HepG2 (cell line): ENCODE data around the gene CEP131. TPM values are rescaled to one million over a fixed set of nuclear protein-coding genes. Genes with fewer than 3 reads are reported as not detected.
A peak's percentile ranks its signal among the peaks of the same experiment; 100 is the strongest.

ENCODE experiments used
- CEBPG ChIP-seq: IDR thresholded peaks from 2 replicates; pipeline ENCODE4 v1.6.1; 2016
- FIP1L1 ChIP-seq: fragments of 200-400 bp; formaldehyde crosslinking; IDR thresholded peaks from 2 replicates; pipeline ENCODE4 v1.6.1; 2018; ENCODE audit warnings: low read depth, mild to moderate bottlenecking, low read length, moderate library complexity, borderline replicate concordance; ENCODE audit not compliant: insufficient read depth
- FOXJ3 ChIP-seq: sonication (generic); formaldehyde crosslinking; IDR thresholded peaks from 2 replicates; pipeline ENCODE4 v1.4.0; 2020; ENCODE audit warnings: missing genetic modification reagents, mild to moderate bottlenecking, borderline replicate concordance
- HOXA5 ChIP-seq: sonication (generic); formaldehyde crosslinking; IDR thresholded peaks from 2 replicates; pipeline ENCODE4 v1.4.0; 2020; ENCODE audit warnings: missing genetic modification reagents
- MLLT10 ChIP-seq: sonication (generic); formaldehyde crosslinking; IDR thresholded peaks from 2 replicates; pipeline ENCODE4 v1.4.0; 2020; ENCODE audit warnings: missing genetic modification reagents
- MTA3 ChIP-seq: sonication (generic); formaldehyde crosslinking; IDR thresholded peaks from 2 replicates; pipeline ENCODE4 v1.4.0; 2020; ENCODE audit warnings: missing genetic modification reagents
- PHF20 ChIP-seq: sonication (generic); formaldehyde crosslinking; IDR thresholded peaks from 2 replicates; pipeline ENCODE4 v1.5.0; 2020; ENCODE audit warnings: mild to moderate bottlenecking, missing genetic modification reagents
- PRMT3 ChIP-seq: sonication (generic); formaldehyde crosslinking; IDR thresholded peaks from 2 replicates; pipeline ENCODE4 v1.8.1; 2022; ENCODE audit warnings: low read depth, mild to moderate bottlenecking, moderate library complexity, missing genetic modification reagents, borderline replicate concordance
- SMARCC2 ChIP-seq: fragments of 450-650 bp; IDR thresholded peaks from 2 replicates; pipeline ENCODE4 v1.6.1; 2017; ENCODE audit warnings: antibody characterized with exemption, mild to moderate bottlenecking
- SYNCRIP ChIP-seq: fragments of 200-400 bp; formaldehyde crosslinking; IDR thresholded peaks from 2 replicates; pipeline ENCODE4 v1.6.1; 2018; ENCODE audit warnings: mild to moderate bottlenecking, low read depth, low read length; ENCODE audit not compliant: insufficient read depth
- ZFP91 ChIP-seq: sonication (generic); formaldehyde crosslinking; IDR thresholded peaks from 2 replicates; pipeline ENCODE4 v1.9.0; 2022; ENCODE audit warnings: missing genetic modification reagents, mild to moderate bottlenecking, borderline replicate concordance
- ZNF138 ChIP-seq: sonication (generic); formaldehyde crosslinking; IDR thresholded peaks from 2 replicates; pipeline ENCODE4 v1.5.0; 2020; ENCODE audit warnings: mild to moderate bottlenecking, low read depth, missing genetic modification reagents
- ZNF589 ChIP-seq: sonication (generic); formaldehyde crosslinking; conservative IDR thresholded peaks from 2 replicates; pipeline ENCODE4 v1.8.0; 2022; ENCODE audit warnings: mild to moderate bottlenecking, moderate library complexity, missing genetic modification reagents
- ZNF597 ChIP-seq: sonication (generic); formaldehyde crosslinking; IDR thresholded peaks from 2 replicates; pipeline ENCODE4 v1.5.0; 2020; ENCODE audit warnings: missing genetic modification reagents
- ZNF850 ChIP-seq: sonication (generic); formaldehyde crosslinking; conservative IDR thresholded peaks from 2 replicates; pipeline ENCODE4 v1.9.0; 2021; ENCODE audit warnings: mild to moderate bottlenecking, missing genetic modification reagents
- ZSCAN25 ChIP-seq: sonication (generic); formaldehyde crosslinking; IDR thresholded peaks from 2 replicates; pipeline ENCODE4 v1.8.0; 2022; ENCODE audit warnings: mild to moderate bottlenecking, missing genetic modification reagents
- polyA plus RNA-seq, 8 experiments: library from polyadenylated mRNA; depleted of rRNA in 3 of 8; stranded (reverse) in 7 of 8; unstranded in 1 of 8; fragments of >200 nt; fragmentation: Illumina TruSeq in 4 of 8; extraction: Trizol in 4 of 8; gene quantifications; 2 replicates each; pipeline versions ENCODE4 v1.2.1 to v1.2.3, GENCODE V29; 2011 to 2016; ENCODE audit warnings: low read depth in 4 of 8, missing spikeins in 1 of 8, mixed read lengths in 1 of 8; ENCODE audit not compliant: insufficient read depth in 1 of 8
- total RNA-seq, 5 experiments: library from RNA; depleted of rRNA; stranded (reverse); fragments of >200 nt; fragmentation: Illumina TruSeq; extraction: Trizol; gene quantifications; 2 replicates each; pipeline ENCODE4 v1.2.3, GENCODE V29; 2016; ENCODE audit warnings: low read depth in 1 of 5
- TF ChIP-seq, protein P1 (sequence below): sonication (generic); formaldehyde crosslinking; IDR thresholded peaks from 2 replicates; pipeline ENCODE4 v1.5.0; 2020; ENCODE audit warnings: mild to moderate bottlenecking, missing genetic modification reagents
- TF ChIP-seq, protein P2 (sequence below): sonication (generic); formaldehyde crosslinking; IDR thresholded peaks from 2 replicates; pipeline ENCODE4 v1.8.1; 2023; ENCODE audit warnings: mild to moderate bottlenecking, missing genetic modification reagents, borderline replicate concordance
- TF ChIP-seq, protein P3 (sequence below): sonication (generic); formaldehyde crosslinking; IDR thresholded peaks from 2 replicates; pipeline ENCODE4 v1.4.0; 2020; ENCODE audit warnings: mild to moderate bottlenecking, low read depth, missing genetic modification reagents

The CEP131 gene
- total and polyA plus RNA-seq, 2 of the 13 experiments (the other 11 are each of a cell fraction or from before 2014, with no cell fraction given) = 5.0 to 16.8 TPM

DNA sequence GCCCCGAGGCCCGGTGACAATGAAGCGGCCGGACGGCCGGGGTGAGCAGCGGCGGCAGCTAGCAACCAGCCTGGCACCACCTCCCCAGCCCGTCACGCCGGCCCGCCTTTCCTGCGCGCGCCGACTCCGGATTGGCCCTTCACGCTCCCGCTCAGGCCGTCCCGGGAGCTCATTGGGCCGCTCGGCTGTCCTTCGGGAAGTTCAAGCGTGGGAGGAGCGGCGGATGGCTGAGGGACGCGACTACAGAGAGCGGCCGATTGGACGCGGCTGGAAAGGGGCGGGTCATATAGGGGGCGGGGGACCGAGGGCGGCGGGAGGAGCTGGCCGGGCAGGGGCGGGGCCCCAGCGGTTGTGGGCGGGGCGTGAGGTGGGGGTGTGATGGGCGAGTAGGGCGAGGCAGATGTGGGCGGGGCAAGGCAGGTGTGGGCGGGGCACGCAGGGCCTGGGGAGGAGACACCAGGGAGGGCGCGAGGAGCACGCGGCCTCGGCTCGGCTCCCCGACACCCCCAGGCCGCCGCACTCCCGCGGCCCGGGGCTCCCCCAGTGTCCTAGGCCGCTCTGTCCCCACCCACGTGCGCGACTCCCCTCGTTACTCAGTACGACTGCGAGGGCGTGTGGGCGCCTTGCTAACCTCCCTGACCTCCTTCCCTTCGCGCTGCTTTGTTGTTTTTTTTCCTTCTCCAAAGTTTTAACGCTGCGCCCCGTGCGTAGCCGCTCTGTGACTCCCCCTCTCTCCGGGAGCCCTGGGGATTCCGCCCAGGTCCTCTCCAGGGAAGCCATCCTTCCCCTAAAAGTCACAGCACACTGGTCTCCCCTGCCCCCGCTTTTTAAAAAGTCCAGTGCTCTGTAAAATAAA is at the start of gene CEP131 (continued):
- TF ChIP-seq ZNF597 (CRISPR knock-in tag) (no peak), FIP1L1 (no peak), ZSCAN25 (CRISPR knock-in tag) (0 out of 2 replicates have a peak, but pooled peaks have one; percentile 14), HOXA5 (CRISPR knock-in tag) (peak; percentile 76), SMARCC2 (no peak), PHF20 (CRISPR knock-in tag) (peak; percentile 76), MTA3 (CRISPR knock-in tag) (no peak), FOXJ3 (CRISPR knock-in tag) (no peak), PRMT3 (no peak), MLLT10 (no peak), ZNF850 (CRISPR knock-in tag) (no peak), CEBPG (CRISPR knock-in tag) (peak; percentile 21; the same call in 1 of the 2 replicates), ZNF589 (CRISPR knock-in tag) (0 out of 2 replicates have a peak, but pooled peaks have one; percentile 17), ZFP91 (CRISPR knock-in tag) (peak; percentile 75), ZNF138 (CRISPR knock-in tag) (no peak), SYNCRIP (no peak)
- TF ChIP-seq, protein P1, sequence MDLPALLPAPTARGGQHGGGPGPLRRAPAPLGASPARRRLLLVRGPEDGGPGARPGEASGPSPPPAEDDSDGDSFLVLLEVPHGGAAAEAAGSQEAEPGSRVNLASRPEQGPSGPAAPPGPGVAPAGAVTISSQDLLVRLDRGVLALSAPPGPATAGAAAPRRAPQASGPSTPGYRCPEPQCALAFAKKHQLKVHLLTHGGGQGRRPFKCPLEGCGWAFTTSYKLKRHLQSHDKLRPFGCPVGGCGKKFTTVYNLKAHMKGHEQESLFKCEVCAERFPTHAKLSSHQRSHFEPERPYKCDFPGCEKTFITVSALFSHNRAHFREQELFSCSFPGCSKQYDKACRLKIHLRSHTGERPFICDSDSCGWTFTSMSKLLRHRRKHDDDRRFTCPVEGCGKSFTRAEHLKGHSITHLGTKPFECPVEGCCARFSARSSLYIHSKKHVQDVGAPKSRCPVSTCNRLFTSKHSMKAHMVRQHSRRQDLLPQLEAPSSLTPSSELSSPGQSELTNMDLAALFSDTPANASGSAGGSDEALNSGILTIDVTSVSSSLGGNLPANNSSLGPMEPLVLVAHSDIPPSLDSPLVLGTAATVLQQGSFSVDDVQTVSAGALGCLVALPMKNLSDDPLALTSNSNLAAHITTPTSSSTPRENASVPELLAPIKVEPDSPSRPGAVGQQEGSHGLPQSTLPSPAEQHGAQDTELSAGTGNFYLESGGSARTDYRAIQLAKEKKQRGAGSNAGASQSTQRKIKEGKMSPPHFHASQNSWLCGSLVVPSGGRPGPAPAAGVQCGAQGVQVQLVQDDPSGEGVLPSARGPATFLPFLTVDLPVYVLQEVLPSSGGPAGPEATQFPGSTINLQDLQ (CRISPR knock-in tag) = no peak
- TF ChIP-seq, protein P2, sequence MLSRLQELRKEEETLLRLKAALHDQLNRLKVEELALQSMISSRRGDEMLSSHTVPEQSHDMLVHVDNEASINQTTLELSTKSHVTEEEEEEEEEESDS (CRISPR knock-in tag) = peak; percentile 84; the same call in 1 of the 2 replicates
- TF ChIP-seq, protein P3, sequence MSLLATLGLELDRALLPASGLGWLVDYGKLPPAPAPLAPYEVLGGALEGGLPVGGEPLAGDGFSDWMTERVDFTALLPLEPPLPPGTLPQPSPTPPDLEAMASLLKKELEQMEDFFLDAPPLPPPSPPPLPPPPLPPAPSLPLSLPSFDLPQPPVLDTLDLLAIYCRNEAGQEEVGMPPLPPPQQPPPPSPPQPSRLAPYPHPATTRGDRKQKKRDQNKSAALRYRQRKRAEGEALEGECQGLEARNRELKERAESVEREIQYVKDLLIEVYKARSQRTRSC (CRISPR knock-in tag) = no peak
